Measurements from ENCODE around the gene RSAD1. TPM values are rescaled to one million over a fixed set of nuclear protein-coding genes. Genes with fewer than 3 reads are reported as not detected.
A peak's percentile ranks its signal among the peaks of the same experiment; 100 is the strongest.

RSAD1 gene
- total RNA-seq, 1 experiment from 2014 or later: 51.1 TPM

- H3K4me3 Mint-ChIP-seq (ENCODE audit: low read depth, unreplicated experiment): no peak overlapping the region
- peaks cover 48% of the 10 kb centered on the region for H3K36me3 Mint-ChIP-seq (ENCODE audit: insufficient read depth, unreplicated experiment)
- CTCF ChIA-PET: no interaction called here
- DNase-seq: no peak
- BruUV-seq (replicated peaks): no TSS peak
- peaks cover 9% of the 10 kb centered on the region for H3K4me1 Mint-ChIP-seq (ENCODE audit: low read depth, unreplicated experiment)
- no peaks in the 10 kb centered on the region for H3K27me3 Mint-ChIP-seq (ENCODE audit: unreplicated experiment)
- no peak for TF ChIP-seq CTCF (IDR thresholded peaks at IDR 0.05; ENCODE audit: unreplicated experiment)
- no peaks in the 10 kb centered on the region for H3K9me3 Mint-ChIP-seq (ENCODE audit: low read depth, unreplicated experiment)
- intact Hi-C loops (cut with micrococcal nuclease; ENCODE audit: unreplicated experiment): no loop called here
- H3K27ac Mint-ChIP-seq (ENCODE audit: unreplicated experiment): peak overlapping the region; percentile 25
Measured at GRCh38 chr17:50465171-50465570, 13.5 kb upstream of the RSAD1 start.

GRCh38 chr17:50465635-50466034, 13.0 kb upstream of the RSAD1 start:
- peak overlapping the region; percentile 25 for H3K27ac Mint-ChIP-seq (ENCODE audit: unreplicated experiment)
- no peak overlapping the region for H3K4me3 Mint-ChIP-seq (ENCODE audit: low read depth, unreplicated experiment)
- no peak for DNase-seq
- TF ChIP-seq CTCF (IDR thresholded peaks at IDR 0.05; ENCODE audit: unreplicated experiment): no peak
- CTCF ChIA-PET: no interaction called here
- peaks cover 9% of the 10 kb centered on the region for H3K4me1 Mint-ChIP-seq (ENCODE audit: low read depth, unreplicated experiment)
- peaks cover 48% of the 10 kb centered on the region for H3K36me3 Mint-ChIP-seq (ENCODE audit: insufficient read depth, unreplicated experiment)
- intact Hi-C loops (cut with micrococcal nuclease; ENCODE audit: unreplicated experiment): no loop called here
- no peaks in the 10 kb centered on the region for H3K27me3 Mint-ChIP-seq (ENCODE audit: unreplicated experiment)
- H3K9me3 Mint-ChIP-seq (ENCODE audit: low read depth, unreplicated experiment): no peaks in the 10 kb centered on the region
- no TSS peak for BruUV-seq (replicated peaks)

GRCh38 chr17:50466371-50467113, 12.1 kb upstream of the RSAD1 start:
- H3K36me3 Mint-ChIP-seq (ENCODE audit: insufficient read depth, unreplicated experiment): peaks cover 48% of the 10 kb centered on the region
- no peak overlapping the region for H3K27ac Mint-ChIP-seq (ENCODE audit: unreplicated experiment)
- intact Hi-C loops (cut with micrococcal nuclease; ENCODE audit: unreplicated experiment): no loop called here

GRCh38 chr17:50467114-50467854, 11.4 kb upstream of the RSAD1 start:
- peaks cover 9% of the 10 kb centered on the region for H3K4me1 Mint-ChIP-seq (ENCODE audit: low read depth, unreplicated experiment)
- no peaks in the 10 kb centered on the region for H3K27me3 Mint-ChIP-seq (ENCODE audit: unreplicated experiment)
- peaks cover 52% of the 10 kb centered on the region for H3K36me3 Mint-ChIP-seq (ENCODE audit: insufficient read depth, unreplicated experiment)
- no TSS peak for BruUV-seq (replicated peaks)
- TF ChIP-seq CTCF (IDR thresholded peaks at IDR 0.05; ENCODE audit: unreplicated experiment): no peak
- no peak for DNase-seq
- no peak overlapping the region for H3K4me3 Mint-ChIP-seq (ENCODE audit: low read depth, unreplicated experiment)
- intact Hi-C loops (cut with micrococcal nuclease; ENCODE audit: unreplicated experiment): no loop called here
- no peaks in the 10 kb centered on the region for H3K9me3 Mint-ChIP-seq (ENCODE audit: low read depth, unreplicated experiment)
- CTCF ChIA-PET: interaction anchor here (0.6 to 1.1 kb wide), 2 partner anchors 12 to 36 kb away, joined by 3 to 4 read pairs; no protein-coding TSS in a partner anchor
- H3K27ac Mint-ChIP-seq (ENCODE audit: unreplicated experiment): no peak overlapping the region

More at GRCh38 chr17:50466371-50467113, 12.1 kb upstream of the RSAD1 start:
- no peaks in the 10 kb centered on the region for H3K27me3 Mint-ChIP-seq (ENCODE audit: unreplicated experiment)
- DNase-seq: no peak
- H3K9me3 Mint-ChIP-seq (ENCODE audit: low read depth, unreplicated experiment): no peaks in the 10 kb centered on the region
- no TSS peak for BruUV-seq (replicated peaks)
- H3K4me1 Mint-ChIP-seq (ENCODE audit: low read depth, unreplicated experiment): peaks cover 9% of the 10 kb centered on the region
- CTCF ChIA-PET: no interaction called here
- TF ChIP-seq CTCF (IDR thresholded peaks at IDR 0.05; ENCODE audit: unreplicated experiment): no peak
- H3K4me3 Mint-ChIP-seq (ENCODE audit: low read depth, unreplicated experiment): no peak overlapping the region
